UCSD-AML1 (cell line): Measurements from ENCODE around the gene PIF1.

ENCODE experiments used
- DNase-seq: peaks from one replicate; lab custom pipeline; 2025; ENCODE audit not compliant: unreplicated experiment; lab: John Stamatoyannopoulos, UW

The PIF1 gene, protein sequence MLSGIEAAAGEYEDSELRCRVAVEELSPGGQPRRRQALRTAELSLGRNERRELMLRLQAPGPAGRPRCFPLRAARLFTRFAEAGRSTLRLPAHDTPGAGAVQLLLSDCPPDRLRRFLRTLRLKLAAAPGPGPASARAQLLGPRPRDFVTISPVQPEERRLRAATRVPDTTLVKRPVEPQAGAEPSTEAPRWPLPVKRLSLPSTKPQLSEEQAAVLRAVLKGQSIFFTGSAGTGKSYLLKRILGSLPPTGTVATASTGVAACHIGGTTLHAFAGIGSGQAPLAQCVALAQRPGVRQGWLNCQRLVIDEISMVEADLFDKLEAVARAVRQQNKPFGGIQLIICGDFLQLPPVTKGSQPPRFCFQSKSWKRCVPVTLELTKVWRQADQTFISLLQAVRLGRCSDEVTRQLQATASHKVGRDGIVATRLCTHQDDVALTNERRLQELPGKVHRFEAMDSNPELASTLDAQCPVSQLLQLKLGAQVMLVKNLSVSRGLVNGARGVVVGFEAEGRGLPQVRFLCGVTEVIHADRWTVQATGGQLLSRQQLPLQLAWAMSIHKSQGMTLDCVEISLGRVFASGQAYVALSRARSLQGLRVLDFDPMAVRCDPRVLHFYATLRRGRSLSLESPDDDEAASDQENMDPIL

DNA sequence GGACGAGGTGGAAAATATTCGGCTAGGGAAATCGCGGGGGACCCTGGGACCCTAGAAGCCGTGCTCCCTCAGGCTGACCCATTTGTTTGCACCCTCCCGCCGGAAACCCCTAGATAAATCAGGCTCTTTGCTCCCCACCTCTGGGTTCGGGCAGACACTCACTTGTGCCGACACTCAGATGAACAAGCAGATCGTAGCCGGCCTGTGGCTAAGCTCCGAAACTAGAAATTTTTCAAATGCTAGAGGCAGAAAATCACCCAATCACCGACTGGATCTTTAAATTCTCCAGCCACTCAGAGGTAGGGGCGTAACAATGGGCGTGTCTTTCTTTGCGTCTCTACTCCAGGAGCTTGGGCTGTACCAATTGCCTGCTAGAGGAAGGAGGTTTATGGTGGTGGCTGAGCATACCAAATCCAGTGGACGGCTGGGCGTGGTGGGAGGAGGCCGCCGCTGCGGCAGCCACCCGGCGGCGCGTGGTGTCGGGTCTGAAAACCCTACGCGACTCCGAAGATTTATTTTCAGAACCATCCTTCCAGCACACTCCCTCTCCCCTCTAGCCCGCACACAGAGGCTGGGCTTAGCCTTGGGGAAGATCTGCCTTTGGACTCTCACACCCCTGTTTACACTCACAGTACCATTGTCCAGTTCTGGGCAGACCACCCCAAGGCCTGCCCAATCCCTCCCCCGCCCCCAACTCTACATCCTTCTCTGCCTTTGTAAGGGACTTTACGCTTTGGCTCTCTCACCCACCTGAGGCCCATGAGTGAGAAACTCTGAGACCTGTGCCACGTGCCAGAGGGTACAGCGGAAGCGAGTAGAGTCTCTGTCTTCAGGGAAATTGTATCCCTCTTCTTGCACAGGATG lies at the start of gene PIF1:
Gene PIF1, minus strand, starts transcription at position 217 of the 864 bp plus-strand sequence. CDS start 1,312 bp downstream, outside the sequence.
- DNase-seq: peak; percentile 83

DNA sequence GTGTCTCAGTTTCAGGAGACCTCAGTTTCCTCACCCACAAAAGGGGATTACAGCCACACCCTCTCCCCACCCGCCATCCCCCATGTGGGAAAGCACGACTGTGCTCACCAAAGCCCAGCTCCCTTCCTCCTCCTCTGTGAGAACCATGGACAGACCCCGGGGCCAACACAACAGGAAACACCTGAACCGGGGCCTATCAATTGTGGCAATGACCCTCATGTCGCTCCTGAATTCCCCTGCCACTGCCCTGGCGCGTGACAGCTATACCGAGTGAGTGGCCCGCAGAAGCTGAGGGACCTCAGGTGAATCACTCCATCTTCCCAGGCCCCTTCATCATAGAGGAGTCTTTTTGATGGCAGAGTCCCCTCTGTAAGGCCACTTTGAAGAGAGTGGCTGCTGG lies 44.9 kb upstream of the PIF1 start:
- DNase-seq: peak; percentile 35

DNA sequence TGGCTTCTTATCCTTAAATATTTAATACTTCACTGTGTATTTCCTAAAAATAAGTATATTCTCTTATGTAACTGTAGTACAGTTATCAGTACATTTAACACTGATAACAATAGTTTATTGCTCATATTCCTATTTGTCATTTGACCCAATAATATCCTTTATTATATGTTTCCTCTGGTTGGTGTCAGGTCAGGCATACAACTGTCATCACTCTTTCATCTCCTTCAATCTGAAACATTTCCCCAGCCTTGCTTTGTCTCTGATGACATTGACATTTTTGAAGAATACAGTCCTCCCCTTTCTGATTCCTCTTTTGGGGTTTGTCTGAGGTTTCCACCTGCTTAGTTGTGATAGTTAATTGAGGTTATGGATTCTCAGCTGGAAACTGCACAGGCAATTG lies 44.1 kb upstream of the PIF1 start:
- DNase-seq: no peak

DNA sequence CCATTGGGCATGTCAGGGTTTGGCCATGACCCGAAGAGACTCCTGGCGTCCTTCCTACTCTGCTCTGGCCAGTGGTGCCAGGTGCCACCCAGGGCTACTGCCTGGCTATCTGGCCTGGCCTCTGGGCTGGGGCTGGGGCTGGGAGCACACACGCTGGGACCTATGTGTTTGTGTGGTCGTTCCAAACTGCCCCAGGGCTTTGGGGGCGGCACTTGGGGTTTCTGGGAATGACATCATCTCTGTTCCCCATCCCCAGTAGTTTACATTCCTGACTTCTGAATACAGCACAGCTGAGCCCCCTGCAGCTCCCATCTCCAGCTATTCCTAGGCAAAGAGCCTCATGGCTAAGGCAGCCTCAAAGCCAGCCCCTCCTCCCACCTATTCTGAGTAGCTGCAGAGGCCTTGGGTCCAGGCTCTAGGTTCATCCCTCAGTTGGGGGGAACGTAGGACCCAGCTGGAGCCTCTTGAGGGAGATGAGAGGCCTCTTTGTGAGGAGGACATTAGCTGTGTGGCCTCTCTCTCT lies 40.6 kb upstream of the PIF1 start:
- DNase-seq: no peak

DNA sequence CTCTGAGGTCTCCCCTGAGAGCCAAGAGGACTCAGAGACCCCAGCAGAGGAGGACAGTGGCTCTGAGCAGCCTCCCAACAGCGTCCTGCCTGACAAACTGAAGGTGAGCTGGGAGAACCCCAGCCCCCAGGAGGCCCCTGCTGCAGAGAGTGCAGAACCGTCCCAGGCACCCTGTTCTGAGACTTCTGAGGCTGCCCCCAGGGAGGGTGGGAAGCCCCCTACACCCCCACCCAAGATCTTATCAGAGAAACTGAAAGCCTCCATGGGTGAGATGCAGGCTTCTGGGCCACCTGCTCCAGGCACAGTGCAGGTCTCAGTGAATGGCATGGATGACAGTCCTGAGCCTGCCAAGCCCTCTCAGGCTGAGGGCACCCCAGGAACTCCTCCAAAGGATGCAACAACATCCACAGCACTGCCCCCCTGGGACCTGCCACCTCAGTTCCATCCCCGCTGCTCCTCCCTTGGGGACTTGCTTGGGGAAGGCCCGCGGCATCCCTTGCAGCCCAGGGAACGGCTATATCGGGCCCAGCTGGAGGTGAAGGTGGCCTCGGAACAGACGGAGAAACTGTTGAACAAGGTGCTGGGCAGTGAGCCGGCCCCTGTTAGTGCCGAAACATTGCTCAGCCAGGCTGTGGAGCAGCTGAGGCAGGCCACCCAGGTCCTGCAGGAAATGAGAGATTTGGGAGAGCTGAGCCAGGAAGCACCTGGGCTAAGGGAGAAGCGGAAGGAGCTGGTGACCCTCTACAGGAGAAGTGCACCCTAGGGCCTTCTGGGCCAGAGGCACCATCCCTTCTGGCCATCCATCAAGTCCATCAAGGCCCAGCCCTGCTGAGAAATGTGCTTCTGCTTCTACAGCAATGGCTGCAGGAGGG lies 39.9 kb upstream of the PIF1 start:
- no peak for DNase-seq

DNA sequence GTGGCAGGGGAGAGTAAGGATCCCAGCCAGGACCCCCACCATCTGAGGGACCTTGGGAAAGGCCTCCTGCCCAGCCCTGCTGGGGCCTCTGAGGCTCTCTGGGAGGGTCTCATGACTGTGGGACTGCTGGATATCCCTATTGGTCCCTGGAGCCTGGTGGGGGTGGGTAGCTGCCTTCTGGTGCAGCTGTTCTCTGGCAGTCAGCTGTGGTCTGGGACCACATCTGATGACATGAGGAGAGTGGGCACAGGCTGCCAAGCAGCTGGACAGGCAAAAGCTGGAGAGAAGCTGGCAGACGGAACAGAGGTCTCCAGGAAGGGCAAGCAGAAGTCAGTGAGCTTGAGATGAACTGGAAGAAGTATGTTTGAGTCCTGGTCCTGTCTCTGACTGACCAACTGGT lies 38.6 kb upstream of the PIF1 start:
- no peak for DNase-seq

DNA sequence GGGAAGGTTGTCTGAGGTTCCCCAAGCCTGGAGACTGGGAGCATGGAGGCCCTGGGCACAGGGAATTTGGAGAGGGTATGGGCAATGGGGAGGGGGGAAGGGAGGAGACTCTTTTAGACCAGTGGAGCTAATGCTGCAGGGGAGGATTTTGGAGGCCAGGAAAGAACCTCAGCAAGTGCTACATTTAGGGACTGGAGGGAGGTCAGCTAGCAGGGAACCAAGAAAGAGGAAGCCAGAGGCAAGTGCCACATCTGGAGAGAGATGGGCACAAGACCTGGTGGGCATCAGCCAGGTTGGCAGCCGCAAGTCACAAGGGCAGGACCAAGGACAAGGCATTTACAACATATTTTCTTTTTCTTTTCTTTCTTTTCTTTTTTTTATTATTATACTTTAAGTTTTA lies 37.0 kb upstream of the PIF1 start:
- DNase-seq: no peak

DNA sequence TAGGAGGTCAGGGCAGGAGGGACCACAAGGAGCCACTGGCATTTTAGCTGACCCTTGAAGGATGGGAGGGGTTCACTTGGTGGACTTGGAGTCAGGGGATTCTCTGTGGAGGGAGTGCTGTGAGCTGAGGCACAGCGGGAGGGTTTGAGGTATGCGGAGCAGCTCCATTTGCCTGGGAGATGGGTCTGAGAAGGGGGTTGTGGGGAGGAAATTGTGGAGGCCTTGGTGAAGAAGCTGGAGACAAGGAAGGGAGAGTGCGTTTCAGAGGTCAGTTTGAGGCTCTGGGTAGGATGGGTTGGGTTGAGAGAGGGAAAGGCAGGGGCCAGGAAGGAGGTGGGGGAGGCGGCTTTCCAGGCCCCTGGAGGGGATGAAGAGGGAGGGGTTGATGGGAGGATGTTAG lies 36.5 kb upstream of the PIF1 start:
- no peak for DNase-seq

DNA sequence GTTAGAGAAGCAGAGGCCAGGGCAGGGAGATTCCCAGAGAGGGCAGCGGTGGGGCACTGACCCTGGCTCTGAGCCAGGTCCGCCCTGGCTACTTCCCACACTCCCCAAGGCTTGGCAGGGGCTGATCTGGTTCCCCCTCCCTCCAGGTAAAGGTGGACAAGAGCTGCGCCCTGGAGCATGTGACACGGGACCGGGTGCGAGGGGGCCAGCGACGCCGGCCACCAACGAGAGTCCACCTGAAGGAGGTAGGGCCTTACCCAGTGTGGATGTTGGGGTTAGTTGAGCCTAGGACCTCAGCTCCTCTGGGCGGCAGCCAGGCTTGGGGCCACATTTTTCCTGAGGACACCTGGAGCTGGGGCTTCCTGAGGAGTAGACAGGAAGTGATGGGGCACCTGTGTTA lies 35.9 kb upstream of the PIF1 start:
- no peak for DNase-seq

DNA sequence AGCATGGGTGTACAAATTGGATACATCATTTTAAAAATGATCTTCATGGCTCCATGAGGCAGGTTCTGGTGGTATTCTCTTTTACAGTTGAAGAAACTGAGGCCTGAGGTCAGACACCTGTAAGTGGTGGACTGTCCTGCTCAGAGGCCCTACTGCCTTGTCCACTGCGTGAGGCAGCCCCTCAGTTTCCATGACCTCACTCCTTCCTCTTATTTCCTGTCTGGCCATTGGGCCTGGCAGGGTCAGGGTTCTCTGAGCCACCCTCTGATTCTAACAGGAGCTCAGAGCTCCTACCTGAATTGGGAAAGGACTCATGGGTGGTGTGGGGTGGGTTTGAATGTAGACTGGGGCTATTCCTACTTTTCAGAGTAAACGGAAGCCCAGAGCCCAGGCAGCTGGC lies 33.8 kb upstream of the PIF1 start:
- DNase-seq: no peak

DNA sequence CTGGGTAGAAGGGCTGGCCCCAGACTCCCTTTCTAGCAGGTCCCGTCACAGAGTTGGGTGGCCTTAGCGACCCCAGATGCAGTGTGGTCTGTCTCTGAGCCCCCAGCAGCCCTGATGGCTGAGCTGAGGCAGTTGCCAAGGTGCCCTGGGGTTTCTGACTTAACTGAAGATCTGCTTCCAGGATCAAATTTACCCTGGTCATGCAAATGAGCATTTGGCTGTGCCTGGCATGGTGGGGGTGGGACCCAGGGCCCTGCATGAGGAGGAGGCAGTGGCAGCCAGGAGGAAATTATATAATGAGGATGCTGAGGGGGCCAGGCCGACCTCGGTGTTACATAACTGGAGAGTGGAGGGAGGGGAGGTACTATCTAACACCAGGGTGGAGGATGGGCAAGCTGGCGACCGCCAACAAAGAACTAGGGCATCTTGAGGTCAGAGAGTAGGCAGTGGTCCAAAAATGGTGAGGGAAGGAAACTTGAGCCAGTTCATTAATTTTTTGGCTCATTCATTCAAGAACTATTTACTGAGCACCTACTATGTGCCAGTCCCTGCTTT lies 32.7 kb upstream of the PIF1 start:
- DNase-seq: no peak

DNA sequence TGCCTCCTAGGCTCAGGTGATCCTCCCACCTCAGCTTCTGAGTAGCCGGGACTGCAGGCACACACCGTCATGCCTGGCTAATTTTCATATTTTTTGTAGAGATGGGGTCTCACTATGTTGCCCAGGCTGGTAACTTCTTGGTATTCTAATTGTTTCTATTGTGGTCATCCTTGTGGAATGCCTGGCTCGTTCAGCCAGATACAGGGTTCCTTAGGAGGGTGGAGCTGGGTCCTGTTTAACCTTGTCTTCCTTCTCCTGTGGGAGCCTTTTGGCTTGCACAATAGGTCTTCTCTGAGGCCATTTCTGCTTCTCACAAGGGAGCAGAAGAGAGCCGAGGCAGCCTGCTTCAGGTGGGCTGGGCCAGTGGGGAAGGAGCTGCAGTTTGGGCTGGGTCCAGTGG lies 32.0 kb upstream of the PIF1 start:
- DNase-seq: no peak

DNA sequence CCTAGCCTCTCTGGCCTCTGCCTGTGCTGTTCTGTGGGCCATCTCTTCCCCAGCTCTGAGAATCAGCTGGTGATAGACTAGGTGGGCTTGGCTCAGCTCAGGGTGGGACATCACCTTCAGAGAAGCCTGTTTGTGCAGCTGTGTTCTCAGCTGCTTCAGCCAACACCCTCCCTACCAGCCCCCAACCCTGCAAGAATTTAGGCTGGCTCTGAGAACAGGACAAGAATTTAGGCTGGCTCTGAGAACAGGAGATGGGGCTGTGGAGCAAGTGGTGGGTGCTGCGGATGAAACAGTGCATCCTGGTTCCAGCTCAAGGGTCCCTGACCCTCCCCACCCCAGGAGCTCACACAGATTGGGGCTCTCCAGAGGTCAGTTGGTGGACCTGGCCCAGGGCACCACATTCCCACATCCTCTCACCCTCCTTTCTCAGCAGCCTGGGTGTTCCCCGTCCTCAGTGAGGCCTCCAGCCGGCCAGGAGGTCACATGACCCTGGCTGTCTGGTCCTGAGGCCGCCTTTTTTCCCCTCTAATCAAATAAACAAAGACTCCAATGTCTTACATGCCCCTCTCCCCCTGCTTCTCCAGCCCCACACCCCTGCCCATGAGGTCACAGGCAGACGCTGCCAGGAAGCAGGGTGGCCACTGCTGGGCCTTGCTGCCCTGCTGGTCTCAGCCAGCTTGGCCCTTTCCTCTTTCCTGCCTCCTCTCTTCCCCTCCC lies 31.1 kb upstream of the PIF1 start:
- no peak for DNase-seq

DNA sequence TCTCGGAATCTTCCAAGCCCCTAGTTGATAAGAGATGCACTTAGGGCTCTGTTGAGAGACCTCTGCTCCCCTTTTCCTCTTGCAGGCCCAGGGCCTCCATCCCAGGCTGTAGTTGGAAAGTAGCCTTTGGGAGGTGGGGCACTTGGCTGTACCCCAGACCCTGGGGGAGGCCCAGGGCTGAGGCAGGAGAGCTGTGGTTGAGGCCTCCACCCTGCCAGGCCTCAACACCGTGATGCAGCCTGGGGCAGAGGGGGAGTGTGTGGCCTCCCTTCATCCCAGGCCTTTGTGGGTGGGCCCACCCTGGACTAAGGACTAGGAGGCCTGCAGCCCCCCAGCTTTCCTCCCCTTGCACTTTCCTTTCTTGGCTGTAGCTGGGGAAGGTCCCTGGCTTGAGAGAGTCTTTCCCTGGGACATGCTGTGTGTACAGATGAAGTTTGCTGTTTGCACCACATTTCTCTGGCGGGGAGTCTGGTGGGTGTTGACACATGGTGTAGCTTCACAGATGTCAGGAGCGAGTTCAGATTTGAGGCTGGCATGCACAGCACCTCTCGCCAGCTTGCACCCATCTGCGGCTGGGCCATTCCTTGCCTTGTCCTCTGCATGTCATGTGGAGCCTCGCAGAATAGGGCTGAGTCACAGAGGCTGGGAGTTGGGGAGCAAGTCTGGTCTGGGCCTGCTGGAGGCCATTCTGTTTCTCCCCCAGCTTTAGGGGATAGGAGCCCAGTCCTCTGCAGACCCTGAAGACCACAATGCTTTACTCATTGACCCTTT lies 29.9 kb upstream of the PIF1 start:
- DNase-seq: no peak

DNA sequence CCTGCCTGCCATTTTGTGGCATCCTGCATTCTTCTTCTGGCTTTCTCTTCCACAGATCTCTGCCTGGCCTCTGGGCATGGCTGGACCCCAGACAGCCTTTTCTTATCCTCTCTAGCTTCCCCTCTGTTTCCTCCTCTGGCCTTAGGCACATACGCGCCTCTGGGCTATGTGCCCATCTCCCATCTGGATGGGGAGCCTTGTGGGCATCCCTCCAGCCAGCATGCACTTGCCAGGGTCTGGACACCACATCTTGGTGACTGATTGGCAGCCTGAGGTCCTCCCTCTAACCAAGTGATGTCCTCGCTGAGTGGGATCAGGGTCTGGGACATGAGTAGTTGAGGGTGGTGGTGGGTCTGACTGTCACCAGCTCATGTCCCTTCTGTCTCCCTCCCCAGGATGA lies 29.1 kb upstream of the PIF1 start:
- DNase-seq: no peak

DNA sequence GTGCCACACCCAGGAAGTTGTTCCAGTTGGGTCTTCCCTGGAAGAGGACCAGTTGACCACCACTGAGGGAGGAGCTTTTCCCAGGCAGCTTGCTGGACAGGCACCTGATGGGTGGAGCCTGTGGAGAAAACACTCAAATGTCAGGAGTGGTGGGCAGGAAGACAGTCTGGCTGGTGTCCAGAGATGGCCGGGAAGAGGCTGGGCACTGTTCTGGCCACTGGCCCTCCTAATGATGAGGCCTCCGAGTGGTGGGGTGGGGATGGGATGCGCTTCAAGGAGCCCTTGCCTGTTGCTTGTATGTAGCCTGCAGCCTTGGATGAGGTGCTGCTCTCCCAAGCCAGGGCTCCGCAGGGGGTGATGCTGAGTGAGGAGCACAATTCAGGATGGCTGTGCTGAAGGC lies 28.6 kb upstream of the PIF1 start:
- no peak for DNase-seq

DNA sequence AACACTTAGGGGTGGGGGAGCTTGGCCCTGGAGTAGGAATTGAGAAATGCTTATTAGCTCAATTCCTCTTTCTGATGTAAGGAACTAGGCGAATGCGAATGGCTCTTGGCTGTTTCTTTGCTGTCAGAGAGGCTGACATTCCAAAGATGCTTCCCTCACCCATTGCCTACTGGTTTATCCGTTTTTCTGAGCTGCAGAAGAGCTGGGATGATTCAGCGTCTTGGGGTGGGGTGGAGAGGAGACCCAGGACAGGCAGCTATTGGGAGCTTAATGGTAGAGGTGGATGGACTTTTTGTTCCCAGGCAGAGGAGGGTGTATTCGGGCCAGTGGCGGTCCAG lies 26.0 kb upstream of the PIF1 start:
- DNase-seq: no peak

DNA sequence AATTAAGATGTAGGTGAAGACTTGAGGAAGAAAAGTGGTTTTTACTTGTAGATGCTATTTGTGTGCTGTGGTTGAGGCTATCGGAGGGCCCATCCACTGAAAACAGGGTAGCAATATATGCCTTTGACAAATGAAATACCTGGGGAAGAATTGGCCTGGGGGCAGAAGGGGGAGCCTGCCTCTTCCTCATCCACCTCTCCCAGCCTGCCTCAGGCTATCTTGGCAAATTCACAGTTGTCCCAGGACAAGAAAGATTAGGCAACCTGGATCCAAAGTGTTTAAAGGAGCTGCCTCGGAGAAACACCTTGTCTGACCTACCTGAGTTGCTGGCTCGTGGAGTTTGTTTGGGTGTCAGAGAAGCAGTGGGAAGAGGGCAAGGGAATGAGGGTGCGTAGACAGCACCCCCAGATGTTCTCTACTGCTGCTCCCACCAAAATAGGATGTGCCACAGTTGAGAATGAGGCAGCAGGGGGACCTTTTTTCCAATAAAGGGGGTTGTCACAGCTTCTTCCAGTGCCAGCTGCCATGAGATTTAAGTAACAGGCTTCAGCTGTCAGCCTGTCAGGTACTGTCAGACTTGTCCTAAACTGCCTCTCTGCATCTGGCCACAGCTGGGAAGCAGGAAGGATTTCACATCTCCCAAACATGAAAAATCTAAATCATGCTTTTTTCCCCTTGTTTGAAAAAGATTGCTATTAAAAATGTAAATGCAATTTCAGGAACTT lies 25.5 kb upstream of the PIF1 start:
- DNase-seq: no peak
